Liver (tissue), 9 donors: Measurements from ENCODE around the gene HSF2BP. TPM values are rescaled to one million over a fixed set of nuclear protein-coding genes. Genes with fewer than 3 reads are reported as not detected.

Source experiments
- DNase-seq: peaks from one replicate; pipeline ENCODE4 v3.0.0-alpha.2; 2017; ENCODE audit warnings: low spot score
- H3K27ac ChIP-seq, 2 donors: one replicate each; pipeline ENCODE4 v1.7.0; 2013; ENCODE audit warnings: inconsistent platforms in 2 of 2, low read length in 2 of 2, control low read depth in 1 of 2, low read depth in 1 of 2, mild to moderate bottlenecking in 1 of 2
- H3K27me3 ChIP-seq, 4 donors: one replicate each; pipeline versions ENCODE4 v1.6.1 to v1.7.0; 2013; ENCODE audit warnings: low read length in 3 of 4, inconsistent platforms in 1 of 4, mild to moderate bottlenecking in 1 of 4, moderate library complexity in 1 of 4; ENCODE audit not compliant: control insufficient read depth in 4 of 4, insufficient read depth in 4 of 4
- H3K36me3 ChIP-seq, 4 donors: one replicate each; pipeline versions ENCODE4 v1.6.1 to v1.7.0; 2013; ENCODE audit warnings: low read length in 3 of 4, mild to moderate bottlenecking in 3 of 4, low read depth in 1 of 4, moderate library complexity in 1 of 4; ENCODE audit not compliant: control insufficient read depth in 4 of 4, insufficient read depth in 3 of 4
- H3K4me1 ChIP-seq, 4 donors: one replicate each; pipeline versions ENCODE4 v1.6.1 to v1.7.0; 2013; ENCODE audit warnings: low read length in 3 of 4, mild to moderate bottlenecking in 3 of 4, moderate library complexity in 1 of 4; ENCODE audit not compliant: control insufficient read depth in 4 of 4, insufficient read depth in 4 of 4
- H3K4me3 ChIP-seq, 3 donors: one replicate each; pipeline versions ENCODE4 v1.6.1 to v1.7.0; 2013; ENCODE audit warnings: low read length in 3 of 3, control low read depth in 1 of 3, low read depth in 1 of 3, mild to moderate bottlenecking in 1 of 3
- H3K9ac ChIP-seq, 2 donors: one replicate each; pipeline ENCODE4 v1.7.0; 2013; ENCODE audit warnings: low read length in 2 of 2, mild to moderate bottlenecking in 2 of 2, moderate library complexity in 2 of 2, control low read depth in 1 of 2, low read depth in 1 of 2
- H3K9me3 ChIP-seq, 4 donors: one replicate each; pipeline versions ENCODE4 v1.6.1 to v1.7.0; 2013; ENCODE audit warnings: low read length in 3 of 4; ENCODE audit not compliant: control insufficient read depth in 4 of 4
- EGR1 ChIP-seq, 2 donors: IDR thresholded peaks; 2 replicates each; pipeline ENCODE4 v1.6.1; 2016 to 2018; ENCODE audit warnings: antibody characterized with exemption in 2 of 2, low read depth in 2 of 2
- FOXA1 ChIP-seq: IDR thresholded peaks from 2 replicates; pipeline ENCODE4 v1.6.1; 2016; ENCODE audit warnings: antibody characterized with exemption
- FOXA2 ChIP-seq: IDR thresholded peaks from 2 replicates; pipeline ENCODE4 v1.6.1; 2016; ENCODE audit warnings: antibody characterized with exemption
- GABPA ChIP-seq, 2 donors: IDR thresholded peaks in 1 of 2; conservative IDR thresholded peaks in 1 of 2; 2 replicates each; pipeline ENCODE4 v1.6.1; 2016; ENCODE audit warnings: antibody characterized with exemption in 2 of 2, mild to moderate bottlenecking in 1 of 2, moderate library complexity in 1 of 2
- HNF4A ChIP-seq, 2 donors: conservative IDR thresholded peaks; 2 replicates each; pipeline ENCODE4 v1.6.1; 2016; ENCODE audit warnings: antibody characterized with exemption in 2 of 2, mild to moderate bottlenecking in 2 of 2
- HNF4G ChIP-seq: IDR thresholded peaks from 2 replicates; pipeline ENCODE4 v1.6.1; 2016; ENCODE audit warnings: antibody characterized with exemption
- JUND ChIP-seq, 2 donors: IDR thresholded peaks; 2 replicates each; pipeline ENCODE4 v1.6.1; 2016; ENCODE audit warnings: antibody characterized with exemption in 2 of 2
- NR2F2 ChIP-seq: IDR thresholded peaks from 2 replicates; pipeline ENCODE4 v1.6.1; 2016; ENCODE audit warnings: antibody characterized with exemption
- RAD21 ChIP-seq, 2 donors: IDR thresholded peaks; 2 replicates each; pipeline ENCODE4 v1.6.1; 2016; ENCODE audit warnings: antibody characterized with exemption in 2 of 2, mild to moderate bottlenecking in 2 of 2
- RXRA ChIP-seq, 2 donors: IDR thresholded peaks; 2 replicates each; pipeline ENCODE4 v1.6.1; 2017 to 2018; ENCODE audit warnings: antibody characterized with exemption in 2 of 2, mild to moderate bottlenecking in 1 of 2
- SP1 ChIP-seq: IDR thresholded peaks from 2 replicates; pipeline ENCODE4 v1.6.1; 2018; ENCODE audit warnings: antibody characterized with exemption, mild to moderate bottlenecking
- TAF1 ChIP-seq: conservative IDR thresholded peaks from 2 replicates; pipeline ENCODE4 v1.6.1; 2016; ENCODE audit warnings: antibody characterized with exemption, mild to moderate bottlenecking
- YY1 ChIP-seq: IDR thresholded peaks from 2 replicates; pipeline ENCODE4 v1.6.1; 2016; ENCODE audit warnings: antibody characterized with exemption, mild to moderate bottlenecking
- WGBS: extraction: QIAGEN DNeasy Blood & Tissue Kit; methylation state at CpG from one replicate; pipeline ENCODE4 v1.1.7; 2013; 5-methylcytosine and 5-hydroxymethylcytosine counted together
- polyA plus RNA-seq, 2 donors: library from polyadenylated mRNA; stranded (reverse) in 1 of 2; unstranded in 1 of 2; fragments of 200-250 nt in 1 of 2; fragments of >200 nt in 1 of 2; fragmentation: Nextera tagmentation in 1 of 2; extraction: Ambion mirVana in 1 of 2; gene quantifications; one replicate each; pipeline versions ENCODE4 v1.2.1 to v1.2.3, GENCODE V29; 2013 to 2015
- total RNA-seq, 2 donors: library from RNA; depleted of rRNA; stranded (reverse); fragments of >200 nt; gene quantifications; one replicate each; pipeline ENCODE4 v1.2.3, GENCODE V29; 2014
- TF ChIP-seq, protein P1 (sequence below): IDR thresholded peaks from 2 replicates; pipeline ENCODE4 v1.6.1; 2016; ENCODE audit warnings: antibody characterized with exemption
- TF ChIP-seq, protein P2 (sequence below): IDR thresholded peaks from 2 replicates; pipeline ENCODE4 v1.6.1; 2016; ENCODE audit warnings: antibody characterized with exemption
- TF ChIP-seq, protein P3 (sequence below): IDR thresholded peaks from 2 replicates; pipeline ENCODE4 v1.6.1; 2016; ENCODE audit warnings: antibody characterized with exemption, mild to moderate bottlenecking
- TF ChIP-seq, protein P4 (sequence below): IDR thresholded peaks from 2 replicates; pipeline ENCODE4 v1.6.1; 2016; ENCODE audit warnings: antibody characterized with exemption
- TF ChIP-seq, protein P5 (sequence below): fragments of 150-350 bp; IDR thresholded peaks from 2 replicates; pipeline ENCODE4 v1.5.1; 2017; ENCODE audit warnings: improper control_type of control experiment, low read depth, low read length; ENCODE audit not compliant: missing input control
- donor health status: healthy.
- donor health status: healthy.
- donor health status: healthy.
- donor health status: healthy.
- donor health status: healthy.

The HSF2BP gene
- total and polyA plus RNA-seq, 4 donors = 0.14 to 0.33 (median 0.16) TPM; not detected in 1

DNA sequence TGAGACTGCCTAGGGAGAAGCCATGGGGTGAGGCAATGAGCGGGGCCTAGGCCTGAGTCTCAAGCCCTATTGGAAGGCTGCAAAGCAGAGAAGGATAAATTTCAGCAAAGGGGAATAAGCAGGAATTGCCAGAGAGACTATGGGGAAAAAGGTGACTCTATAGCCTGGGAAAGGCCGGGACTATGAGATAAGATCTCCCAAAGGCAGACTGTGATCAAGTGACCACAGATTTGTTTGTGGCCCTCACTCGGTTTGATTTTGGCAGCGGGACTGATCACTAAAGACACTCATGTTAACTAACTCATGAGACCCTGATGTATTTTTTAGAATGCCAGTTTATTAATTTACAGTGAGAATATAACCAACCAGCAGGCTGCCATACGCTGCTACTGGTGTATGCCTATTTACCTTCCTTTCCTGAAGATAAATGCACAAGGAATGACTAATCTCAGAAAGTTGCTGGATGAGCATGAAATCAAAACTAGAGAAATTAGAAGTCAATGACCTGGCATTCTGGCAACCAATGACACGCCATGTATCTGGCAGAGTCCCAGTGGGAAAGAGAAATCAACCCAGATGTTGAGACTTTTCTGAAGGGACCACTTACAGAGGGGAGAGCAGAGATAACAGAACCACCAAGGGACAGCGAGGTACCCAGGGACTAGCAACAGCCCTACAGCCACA is 4.3 kb downstream of the HSF2BP start:
- Histone ChIP-seq H3K9ac (no peak overlapping the region), H3K27ac (peak overlapping the region in 1 of 2 donors; percentile 56), H3K9me3 (no peaks in the 10 kb centered on the region), H3K36me3 (no peaks in the 10 kb centered on the region), H3K27me3 (no peaks in the 10 kb centered on the region), H3K4me3 (no peak overlapping the region), H3K4me1 (peaks cover 3 to 19% (median 7%) of the 10 kb centered on the region in 4 donors)
- 59% methylated on average over 7 of the region's 7 CpGs for WGBS
- TF ChIP-seq RXRA (IDR thresholded peaks at IDR 0.05) = peak; percentile 8 to 43
- no peak for TF ChIP-seq HNF4A (conservative IDR thresholded peaks at IDR 0.05)
- DNase-seq = no peak

DNA sequence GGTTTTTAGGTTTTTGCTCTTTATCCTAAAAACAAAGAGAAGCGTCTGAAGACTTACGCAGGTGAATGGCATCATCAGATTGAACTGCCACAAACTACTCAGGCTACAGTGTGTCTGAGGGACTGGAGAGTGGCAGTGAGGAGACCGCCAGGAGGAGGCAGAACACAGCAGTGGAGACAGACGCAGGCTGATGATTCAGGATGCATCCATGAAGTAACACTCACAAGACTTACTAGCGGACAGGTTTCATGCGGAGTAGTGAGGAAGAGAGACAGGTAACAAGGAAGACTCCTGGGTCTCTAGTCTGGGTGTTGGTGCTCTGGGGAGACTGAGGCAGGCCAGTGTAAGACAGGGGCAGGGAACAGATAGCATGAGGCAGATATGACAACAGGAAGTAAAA is 5.7 kb downstream of the HSF2BP start:
- Histone ChIP-seq H3K27me3 (no peaks in the 10 kb centered on the region), H3K4me3 (no peak overlapping the region), H3K9ac (no peak overlapping the region), H3K9me3 (no peaks in the 10 kb centered on the region), H3K36me3 (no peaks in the 10 kb centered on the region), H3K27ac (no peak overlapping the region), H3K4me1 (peaks cover 1 to 11% (median 7%) of the 10 kb centered on the region in 4 donors)
- DNase-seq = no peak
- 96% methylated on average over 6 of the region's 6 CpGs for WGBS
- TF ChIP-seq, protein P1, sequence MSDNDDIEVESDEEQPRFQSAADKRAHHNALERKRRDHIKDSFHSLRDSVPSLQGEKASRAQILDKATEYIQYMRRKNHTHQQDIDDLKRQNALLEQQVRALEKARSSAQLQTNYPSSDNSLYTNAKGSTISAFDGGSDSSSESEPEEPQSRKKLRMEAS = no peak
- TF ChIP-seq TAF1 = no peak
- TF ChIP-seq FOXA2 = no peak
- TF ChIP-seq, protein P2, sequence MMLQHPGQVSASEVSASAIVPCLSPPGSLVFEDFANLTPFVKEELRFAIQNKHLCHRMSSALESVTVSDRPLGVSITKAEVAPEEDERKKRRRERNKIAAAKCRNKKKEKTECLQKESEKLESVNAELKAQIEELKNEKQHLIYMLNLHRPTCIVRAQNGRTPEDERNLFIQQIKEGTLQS = no peak
- TF ChIP-seq, protein P3, sequence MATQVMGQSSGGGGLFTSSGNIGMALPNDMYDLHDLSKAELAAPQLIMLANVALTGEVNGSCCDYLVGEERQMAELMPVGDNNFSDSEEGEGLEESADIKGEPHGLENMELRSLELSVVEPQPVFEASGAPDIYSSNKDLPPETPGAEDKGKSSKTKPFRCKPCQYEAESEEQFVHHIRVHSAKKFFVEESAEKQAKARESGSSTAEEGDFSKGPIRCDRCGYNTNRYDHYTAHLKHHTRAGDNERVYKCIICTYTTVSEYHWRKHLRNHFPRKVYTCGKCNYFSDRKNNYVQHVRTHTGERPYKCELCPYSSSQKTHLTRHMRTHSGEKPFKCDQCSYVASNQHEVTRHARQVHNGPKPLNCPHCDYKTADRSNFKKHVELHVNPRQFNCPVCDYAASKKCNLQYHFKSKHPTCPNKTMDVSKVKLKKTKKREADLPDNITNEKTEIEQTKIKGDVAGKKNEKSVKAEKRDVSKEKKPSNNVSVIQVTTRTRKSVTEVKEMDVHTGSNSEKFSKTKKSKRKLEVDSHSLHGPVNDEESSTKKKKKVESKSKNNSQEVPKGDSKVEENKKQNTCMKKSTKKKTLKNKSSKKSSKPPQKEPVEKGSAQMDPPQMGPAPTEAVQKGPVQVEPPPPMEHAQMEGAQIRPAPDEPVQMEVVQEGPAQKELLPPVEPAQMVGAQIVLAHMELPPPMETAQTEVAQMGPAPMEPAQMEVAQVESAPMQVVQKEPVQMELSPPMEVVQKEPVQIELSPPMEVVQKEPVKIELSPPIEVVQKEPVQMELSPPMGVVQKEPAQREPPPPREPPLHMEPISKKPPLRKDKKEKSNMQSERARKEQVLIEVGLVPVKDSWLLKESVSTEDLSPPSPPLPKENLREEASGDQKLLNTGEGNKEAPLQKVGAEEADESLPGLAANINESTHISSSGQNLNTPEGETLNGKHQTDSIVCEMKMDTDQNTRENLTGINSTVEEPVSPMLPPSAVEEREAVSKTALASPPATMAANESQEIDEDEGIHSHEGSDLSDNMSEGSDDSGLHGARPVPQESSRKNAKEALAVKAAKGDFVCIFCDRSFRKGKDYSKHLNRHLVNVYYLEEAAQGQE = no peak
- TF ChIP-seq NR2F2 = no peak
- no peak for TF ChIP-seq EGR1 (IDR thresholded peaks at IDR 0.05; ENCODE audit: low read depth in 2 of 2)
- TF ChIP-seq YY1 = no peak
- TF ChIP-seq SP1 = no peak
- no peak for TF ChIP-seq GABPA (IDR thresholded peaks at IDR 0.05 in 1 of 2, conservative IDR thresholded peaks at IDR 0.05 in 1 of 2)
- TF ChIP-seq RAD21 (IDR thresholded peaks at IDR 0.05) = no peak
- no peak for TF ChIP-seq HNF4G
- TF ChIP-seq FOXA1 = no peak
- TF ChIP-seq RXRA (IDR thresholded peaks at IDR 0.05) = no peak
- TF ChIP-seq JUND (IDR thresholded peaks at IDR 0.05) = no peak
- TF ChIP-seq, protein P4, sequence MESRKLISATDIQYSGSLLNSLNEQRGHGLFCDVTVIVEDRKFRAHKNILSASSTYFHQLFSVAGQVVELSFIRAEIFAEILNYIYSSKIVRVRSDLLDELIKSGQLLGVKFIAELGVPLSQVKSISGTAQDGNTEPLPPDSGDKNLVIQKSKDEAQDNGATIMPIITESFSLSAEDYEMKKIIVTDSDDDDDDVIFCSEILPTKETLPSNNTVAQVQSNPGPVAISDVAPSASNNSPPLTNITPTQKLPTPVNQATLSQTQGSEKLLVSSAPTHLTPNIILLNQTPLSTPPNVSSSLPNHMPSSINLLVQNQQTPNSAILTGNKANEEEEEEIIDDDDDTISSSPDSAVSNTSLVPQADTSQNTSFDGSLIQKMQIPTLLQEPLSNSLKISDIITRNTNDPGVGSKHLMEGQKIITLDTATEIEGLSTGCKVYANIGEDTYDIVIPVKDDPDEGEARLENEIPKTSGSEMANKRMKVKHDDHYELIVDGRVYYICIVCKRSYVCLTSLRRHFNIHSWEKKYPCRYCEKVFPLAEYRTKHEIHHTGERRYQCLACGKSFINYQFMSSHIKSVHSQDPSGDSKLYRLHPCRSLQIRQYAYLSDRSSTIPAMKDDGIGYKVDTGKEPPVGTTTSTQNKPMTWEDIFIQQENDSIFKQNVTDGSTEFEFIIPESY = no peak
- TF ChIP-seq, protein P5, sequence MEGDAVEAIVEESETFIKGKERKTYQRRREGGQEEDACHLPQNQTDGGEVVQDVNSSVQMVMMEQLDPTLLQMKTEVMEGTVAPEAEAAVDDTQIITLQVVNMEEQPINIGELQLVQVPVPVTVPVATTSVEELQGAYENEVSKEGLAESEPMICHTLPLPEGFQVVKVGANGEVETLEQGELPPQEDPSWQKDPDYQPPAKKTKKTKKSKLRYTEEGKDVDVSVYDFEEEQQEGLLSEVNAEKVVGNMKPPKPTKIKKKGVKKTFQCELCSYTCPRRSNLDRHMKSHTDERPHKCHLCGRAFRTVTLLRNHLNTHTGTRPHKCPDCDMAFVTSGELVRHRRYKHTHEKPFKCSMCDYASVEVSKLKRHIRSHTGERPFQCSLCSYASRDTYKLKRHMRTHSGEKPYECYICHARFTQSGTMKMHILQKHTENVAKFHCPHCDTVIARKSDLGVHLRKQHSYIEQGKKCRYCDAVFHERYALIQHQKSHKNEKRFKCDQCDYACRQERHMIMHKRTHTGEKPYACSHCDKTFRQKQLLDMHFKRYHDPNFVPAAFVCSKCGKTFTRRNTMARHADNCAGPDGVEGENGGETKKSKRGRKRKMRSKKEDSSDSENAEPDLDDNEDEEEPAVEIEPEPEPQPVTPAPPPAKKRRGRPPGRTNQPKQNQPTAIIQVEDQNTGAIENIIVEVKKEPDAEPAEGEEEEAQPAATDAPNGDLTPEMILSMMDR = no peak
